ENCODE data around the gene IL12A.

IL12A gene

DNA sequence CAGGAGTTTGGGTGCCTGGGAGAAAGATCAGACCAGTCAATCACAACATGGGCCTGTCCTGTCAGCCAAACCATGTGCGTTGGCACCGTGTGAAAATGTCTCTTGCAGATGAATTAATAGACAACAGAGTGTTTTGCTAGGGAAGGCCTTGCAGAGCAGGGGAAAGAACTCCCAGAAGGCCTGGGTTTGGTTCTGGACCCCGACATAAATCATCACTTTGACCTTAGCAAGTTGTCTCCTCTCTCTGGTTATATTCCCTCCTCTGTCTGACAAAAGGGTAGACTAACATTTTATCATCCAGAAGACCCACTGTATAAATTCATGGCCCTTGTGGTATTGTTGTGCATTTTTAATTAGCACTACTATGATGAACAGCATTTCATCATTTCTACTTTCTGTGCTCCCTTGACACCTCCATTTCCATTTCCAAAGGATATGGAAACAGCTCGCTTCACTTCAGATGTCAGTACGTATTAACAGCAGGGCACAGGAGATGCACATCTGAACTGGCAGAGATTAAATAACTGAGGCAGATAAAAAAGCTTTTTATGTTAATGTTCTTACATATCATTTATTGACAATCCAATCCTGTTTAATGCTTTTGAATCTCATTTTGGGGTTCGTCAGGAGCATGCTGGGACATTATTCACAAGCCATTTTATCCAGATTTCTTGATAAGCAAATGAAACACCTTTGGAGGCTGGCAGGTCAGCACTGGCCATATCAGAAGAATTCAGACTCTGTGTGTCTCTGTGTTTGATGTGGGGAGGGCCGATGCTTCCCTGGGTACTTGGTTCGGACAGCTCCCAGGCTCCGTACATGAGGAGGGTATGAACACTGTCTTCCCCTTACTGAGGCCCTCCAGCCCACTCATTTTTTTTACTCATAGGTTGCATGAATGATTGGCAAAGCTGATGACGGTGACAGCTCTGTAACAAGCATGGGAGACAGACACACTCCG, 28.2 kb upstream of the IL12A start:
- no peaks in the 10 kb centered on the region for H3K27me3 ChIP-seq (ENCODE audit: control insufficient read depth in 1 of 2, insufficient read depth in 2 of 2, low read length in 2 of 2)
- no peaks in the 10 kb centered on the region for H3K36me3 ChIP-seq (ENCODE audit: control insufficient read depth in 2 of 2, insufficient read depth in 2 of 2, low read length in 2 of 2)
- H3K4me3 ChIP-seq (ENCODE audit: low read length in 2 of 2) = no peak overlapping the region
- H3K9ac ChIP-seq (ENCODE audit: low read length in 2 of 2) = no peak overlapping the region
- no peaks in the 10 kb centered on the region for H3K9me3 ChIP-seq (ENCODE audit: control insufficient read depth in 2 of 2, low read length in 2 of 2)
- H3K4me1 ChIP-seq (ENCODE audit: control insufficient read depth, insufficient read depth, low read length) = no peaks in the 10 kb centered on the region
- H3K27ac ChIP-seq (ENCODE audit: low read length) = no peak overlapping the region

DNA sequence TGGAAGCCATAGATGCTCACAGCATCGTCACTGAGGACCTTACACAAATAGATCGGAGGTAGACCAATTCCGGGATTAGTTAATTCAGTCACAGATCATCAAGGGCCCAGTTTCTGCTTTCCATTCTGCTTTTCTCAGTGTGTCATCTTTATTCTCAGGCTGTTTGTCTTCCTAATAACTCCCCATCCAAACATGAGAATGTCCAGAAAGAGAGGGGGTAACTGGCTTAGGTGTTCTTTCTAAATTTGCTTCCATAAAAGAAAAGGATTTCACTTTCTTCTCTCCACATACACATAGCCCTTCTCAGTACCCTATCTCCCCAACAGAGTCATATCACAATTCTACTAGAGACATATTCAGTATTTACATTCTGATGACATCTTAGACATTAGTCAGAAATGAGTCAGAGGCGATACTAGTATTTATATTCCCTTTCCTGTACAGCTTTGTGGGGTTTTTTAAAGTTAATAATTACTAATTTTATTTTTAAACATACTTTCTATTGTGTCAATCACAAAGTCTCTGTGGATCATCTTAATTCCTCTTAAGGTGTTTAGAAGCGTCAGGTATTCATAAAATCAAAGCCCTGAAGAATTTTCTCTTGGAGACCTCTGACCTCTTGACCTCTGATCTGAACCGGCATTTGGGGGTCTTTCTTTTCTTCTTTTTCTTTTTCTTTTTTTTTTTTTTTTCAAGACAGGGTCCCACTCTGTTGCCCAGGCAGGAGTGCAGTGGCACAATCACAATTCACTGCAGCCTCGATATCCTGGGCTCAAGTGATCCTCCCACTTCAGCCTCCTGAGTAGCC, 24.3 kb upstream of the IL12A start:
- Histone ChIP-seq H3K9ac (ENCODE audit: low read length in 2 of 2) (no peak overlapping the region), H3K27ac (ENCODE audit: low read length) (no peak overlapping the region), H3K4me1 (ENCODE audit: control insufficient read depth, insufficient read depth, low read length) (no peaks in the 10 kb centered on the region), H3K36me3 (ENCODE audit: control insufficient read depth in 2 of 2, insufficient read depth in 2 of 2, low read length in 2 of 2) (no peaks in the 10 kb centered on the region), H3K27me3 (ENCODE audit: control insufficient read depth in 1 of 2, insufficient read depth in 2 of 2, low read length in 2 of 2) (no peaks in the 10 kb centered on the region), H3K9me3 (ENCODE audit: control insufficient read depth in 2 of 2, low read length in 2 of 2) (no peaks in the 10 kb centered on the region), H3K4me3 (ENCODE audit: low read length in 2 of 2) (no peak overlapping the region)

DNA sequence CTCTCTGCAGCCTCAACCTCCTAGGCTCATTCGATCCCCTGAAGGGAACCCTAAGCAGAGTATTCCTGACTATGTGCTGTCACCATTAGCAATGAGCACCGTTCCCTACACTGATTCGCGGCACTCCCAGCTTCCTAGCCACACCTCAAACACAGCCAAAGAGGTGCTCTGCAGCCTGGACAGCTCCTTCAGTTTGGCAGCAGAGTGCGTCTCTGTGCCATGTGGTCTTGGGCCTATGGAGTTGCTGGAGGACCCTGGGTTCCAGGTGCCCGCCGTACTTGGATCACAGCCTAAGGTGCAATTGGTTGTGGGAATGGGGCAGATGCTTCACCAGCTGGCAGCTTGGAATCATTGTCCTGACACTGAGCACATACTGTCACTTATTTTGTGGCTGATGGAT, 17.3 kb upstream of the IL12A start:
- no peaks in the 10 kb centered on the region for H3K9me3 ChIP-seq (ENCODE audit: control insufficient read depth in 2 of 2, low read length in 2 of 2)

DNA sequence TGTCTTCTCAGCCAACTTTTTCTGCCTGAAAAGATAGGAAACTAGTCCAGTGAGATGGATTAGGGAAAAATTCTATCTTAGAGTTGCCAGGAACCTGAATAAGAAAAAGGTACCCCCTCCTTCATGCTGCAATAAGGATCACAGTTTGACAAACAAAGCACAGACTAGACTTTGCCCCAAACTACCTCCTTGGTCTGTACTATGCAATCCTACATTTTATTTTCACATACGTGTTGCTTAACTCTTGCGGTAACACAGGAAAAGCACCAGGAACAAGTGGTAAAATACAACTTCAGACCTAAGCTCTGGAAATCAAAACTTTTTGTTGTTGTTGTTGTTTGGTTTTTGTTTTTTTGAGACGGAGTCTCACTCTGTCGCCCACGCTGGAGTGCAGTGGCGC, 11.3 kb upstream of the IL12A start:
- Histone ChIP-seq H3K9ac (ENCODE audit: low read length in 2 of 2) (no peak overlapping the region), H3K27ac (ENCODE audit: low read length) (no peak overlapping the region), H3K36me3 (ENCODE audit: control insufficient read depth in 2 of 2, insufficient read depth in 2 of 2, low read length in 2 of 2) (no peaks in the 10 kb centered on the region), H3K4me1 (ENCODE audit: control insufficient read depth, insufficient read depth, low read length) (peaks cover 3% of the 10 kb centered on the region), H3K4me3 (ENCODE audit: low read length in 2 of 2) (peak overlapping the region in 1 of 2 donors; percentile 22), H3K27me3 (ENCODE audit: control insufficient read depth in 1 of 2, insufficient read depth in 2 of 2, low read length in 2 of 2) (no peaks in the 10 kb centered on the region), H3K9me3 (ENCODE audit: control insufficient read depth in 2 of 2, low read length in 2 of 2) (no peaks in the 10 kb centered on the region)

More for the DNA sequence above, 17.3 kb upstream of the IL12A start:
- no peaks in the 10 kb centered on the region for H3K4me1 ChIP-seq (ENCODE audit: control insufficient read depth, insufficient read depth, low read length)
- no peak overlapping the region for H3K4me3 ChIP-seq (ENCODE audit: low read length in 2 of 2)
- no peak overlapping the region for H3K27ac ChIP-seq (ENCODE audit: low read length)
- no peaks in the 10 kb centered on the region for H3K27me3 ChIP-seq (ENCODE audit: control insufficient read depth in 1 of 2, insufficient read depth in 2 of 2, low read length in 2 of 2)
- no peak overlapping the region for H3K9ac ChIP-seq (ENCODE audit: low read length in 2 of 2)
- no peaks in the 10 kb centered on the region for H3K36me3 ChIP-seq (ENCODE audit: control insufficient read depth in 2 of 2, insufficient read depth in 2 of 2, low read length in 2 of 2)

DNA sequence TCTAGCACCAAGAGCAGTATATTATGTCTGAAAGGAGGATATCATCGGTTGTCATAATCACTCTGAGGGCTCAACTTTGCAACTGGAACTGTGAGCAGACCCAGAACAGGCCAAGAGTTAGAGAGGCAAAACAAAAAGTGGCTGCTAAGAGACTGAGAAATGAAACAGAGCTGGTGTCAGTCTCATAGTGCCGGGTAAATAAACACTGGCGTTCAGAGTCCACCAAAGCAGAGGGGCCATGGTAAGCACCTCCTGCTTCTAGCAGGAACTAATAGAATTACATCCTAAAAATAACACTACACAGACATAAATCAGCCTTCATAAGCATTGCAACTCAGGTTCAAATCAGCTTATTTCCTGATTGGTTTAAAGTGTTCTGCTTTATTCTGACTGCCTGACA, 10.3 kb upstream of the IL12A start:
- Histone ChIP-seq H3K27ac (ENCODE audit: low read length) (peak overlapping the region; percentile 70), H3K9me3 (ENCODE audit: control insufficient read depth in 2 of 2, low read length in 2 of 2) (no peaks in the 10 kb centered on the region), H3K27me3 (ENCODE audit: control insufficient read depth in 1 of 2, insufficient read depth in 2 of 2, low read length in 2 of 2) (no peaks in the 10 kb centered on the region), H3K4me3 (ENCODE audit: low read length in 2 of 2) (peak overlapping the region in 1 of 2 donors; percentile 38), H3K36me3 (ENCODE audit: control insufficient read depth in 2 of 2, insufficient read depth in 2 of 2, low read length in 2 of 2) (no peaks in the 10 kb centered on the region), H3K9ac (ENCODE audit: low read length in 2 of 2) (peak overlapping the region; percentile 2 to 40), H3K4me1 (ENCODE audit: control insufficient read depth, insufficient read depth, low read length) (peaks cover 3% of the 10 kb centered on the region)

DNA sequence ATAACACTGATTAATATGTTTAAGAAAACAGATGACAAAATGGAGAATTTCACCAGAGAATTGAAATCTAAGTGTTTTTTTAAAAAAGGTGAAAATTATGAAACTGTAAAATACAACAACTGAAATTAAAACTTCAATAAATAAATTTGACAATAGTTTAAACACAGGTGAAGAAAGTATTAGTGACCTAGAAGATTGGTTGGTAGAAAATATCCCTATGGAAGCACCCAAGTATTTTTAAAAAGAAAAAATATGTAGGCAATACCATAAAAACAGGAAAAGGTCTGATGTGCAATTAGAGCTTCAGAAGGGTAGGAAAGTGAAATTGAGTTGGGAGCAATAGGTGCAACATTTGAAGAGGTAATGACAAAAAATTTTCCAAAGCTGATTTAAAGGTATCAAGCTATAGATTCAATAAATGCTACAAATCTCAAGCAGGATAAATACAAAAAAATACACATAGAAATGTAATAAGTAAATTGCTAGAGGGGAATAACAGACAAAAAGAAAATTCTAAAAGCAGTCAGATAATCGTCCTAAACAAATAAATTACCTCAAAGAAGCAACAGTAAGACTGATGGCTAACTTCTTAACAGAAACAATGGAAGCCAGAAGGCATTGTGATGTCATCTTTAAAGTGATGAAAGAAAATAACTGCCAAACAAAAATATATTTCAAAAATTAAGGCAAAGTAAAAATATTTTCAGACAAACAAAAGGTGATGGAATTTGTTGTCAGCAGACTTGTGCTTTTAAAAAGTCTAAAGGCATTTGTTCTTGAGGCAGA, 9.5 kb upstream of the IL12A start:
- no peaks in the 10 kb centered on the region for H3K27me3 ChIP-seq (ENCODE audit: control insufficient read depth in 1 of 2, insufficient read depth in 2 of 2, low read length in 2 of 2)
- peak overlapping the region in 1 of 2 donors; percentile 38 for H3K4me3 ChIP-seq (ENCODE audit: low read length in 2 of 2)
- peak overlapping the region; percentile 70 for H3K27ac ChIP-seq (ENCODE audit: low read length)
- peak overlapping the region in 1 of 2 donors; percentile 40 for H3K9ac ChIP-seq (ENCODE audit: low read length in 2 of 2)
- no peaks in the 10 kb centered on the region for H3K36me3 ChIP-seq (ENCODE audit: control insufficient read depth in 2 of 2, insufficient read depth in 2 of 2, low read length in 2 of 2)
- H3K4me1 ChIP-seq (ENCODE audit: control insufficient read depth, insufficient read depth, low read length) = peaks cover 3% of the 10 kb centered on the region
- no peaks in the 10 kb centered on the region for H3K9me3 ChIP-seq (ENCODE audit: control insufficient read depth in 2 of 2, low read length in 2 of 2)

DNA sequence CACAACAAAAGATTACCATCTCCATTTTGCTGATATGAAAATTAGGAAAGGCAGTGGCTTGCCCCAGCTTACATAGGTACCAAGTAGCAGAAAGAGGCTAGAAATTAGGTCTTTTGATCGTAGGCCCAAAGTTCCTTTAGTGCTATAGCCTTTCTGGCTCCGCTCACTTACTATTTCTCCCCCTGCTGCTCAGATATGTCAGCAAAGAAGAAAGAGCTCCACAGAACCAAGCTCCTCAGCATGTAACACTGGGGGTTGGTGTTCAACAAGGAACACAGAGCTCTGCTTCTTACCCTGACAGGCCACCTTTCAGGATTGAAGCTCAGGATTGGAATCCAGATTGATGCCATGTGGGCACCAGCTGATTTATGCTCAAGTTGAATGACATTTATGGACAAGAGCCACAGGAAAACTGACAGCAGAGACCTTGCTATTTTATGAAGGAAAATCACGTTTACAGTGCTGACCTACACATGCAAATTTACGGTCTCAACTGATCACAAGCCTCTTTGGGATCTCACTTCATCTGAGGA, 6.1 kb upstream of the IL12A start:
- H3K9me3 ChIP-seq (ENCODE audit: control insufficient read depth in 2 of 2, low read length in 2 of 2) = no peaks in the 10 kb centered on the region
- H3K27ac ChIP-seq (ENCODE audit: low read length) = no peak overlapping the region
- no peaks in the 10 kb centered on the region for H3K27me3 ChIP-seq (ENCODE audit: control insufficient read depth in 1 of 2, insufficient read depth in 2 of 2, low read length in 2 of 2)
- H3K4me3 ChIP-seq (ENCODE audit: low read length in 2 of 2) = no peak overlapping the region
- peaks cover 3% of the 10 kb centered on the region for H3K4me1 ChIP-seq (ENCODE audit: control insufficient read depth, insufficient read depth, low read length)
- no peak overlapping the region for H3K9ac ChIP-seq (ENCODE audit: low read length in 2 of 2)
- H3K36me3 ChIP-seq (ENCODE audit: control insufficient read depth in 2 of 2, insufficient read depth in 2 of 2, low read length in 2 of 2) = no peaks in the 10 kb centered on the region

DNA sequence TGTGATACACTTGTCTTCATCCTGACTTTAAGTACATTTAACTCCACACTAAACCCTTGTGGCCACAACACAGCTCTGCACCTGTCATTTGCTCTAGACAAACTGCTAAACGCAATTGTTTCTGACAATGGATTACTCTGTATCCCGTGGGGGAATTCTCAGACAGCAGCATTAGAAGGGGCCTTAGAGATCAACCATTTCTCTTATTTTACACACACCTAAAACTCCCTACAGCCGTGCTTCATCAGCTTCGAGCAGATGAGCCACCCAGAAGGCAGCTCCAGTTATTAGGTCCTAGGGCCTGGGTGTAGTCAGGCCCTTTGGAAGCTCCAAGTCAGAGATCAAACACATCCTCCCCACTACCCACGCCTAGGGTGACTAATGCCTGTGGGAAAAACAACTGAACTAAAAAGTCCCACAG, 1.3 kb upstream of the IL12A start:
- Histone ChIP-seq H3K9ac (ENCODE audit: low read length in 2 of 2) (no peak overlapping the region), H3K9me3 (ENCODE audit: control insufficient read depth in 2 of 2, low read length in 2 of 2) (no peaks in the 10 kb centered on the region), H3K4me1 (ENCODE audit: control insufficient read depth, insufficient read depth, low read length) (peaks cover 27% of the 10 kb centered on the region), H3K4me3 (ENCODE audit: low read length in 2 of 2) (no peak overlapping the region), H3K36me3 (ENCODE audit: control insufficient read depth in 2 of 2, insufficient read depth in 2 of 2, low read length in 2 of 2) (peaks cover 0 to 2% of the 10 kb centered on the region in 2 donors), H3K27ac (ENCODE audit: low read length) (no peak overlapping the region), H3K27me3 (ENCODE audit: control insufficient read depth in 1 of 2, insufficient read depth in 2 of 2, low read length in 2 of 2) (no peaks in the 10 kb centered on the region)

DNA sequence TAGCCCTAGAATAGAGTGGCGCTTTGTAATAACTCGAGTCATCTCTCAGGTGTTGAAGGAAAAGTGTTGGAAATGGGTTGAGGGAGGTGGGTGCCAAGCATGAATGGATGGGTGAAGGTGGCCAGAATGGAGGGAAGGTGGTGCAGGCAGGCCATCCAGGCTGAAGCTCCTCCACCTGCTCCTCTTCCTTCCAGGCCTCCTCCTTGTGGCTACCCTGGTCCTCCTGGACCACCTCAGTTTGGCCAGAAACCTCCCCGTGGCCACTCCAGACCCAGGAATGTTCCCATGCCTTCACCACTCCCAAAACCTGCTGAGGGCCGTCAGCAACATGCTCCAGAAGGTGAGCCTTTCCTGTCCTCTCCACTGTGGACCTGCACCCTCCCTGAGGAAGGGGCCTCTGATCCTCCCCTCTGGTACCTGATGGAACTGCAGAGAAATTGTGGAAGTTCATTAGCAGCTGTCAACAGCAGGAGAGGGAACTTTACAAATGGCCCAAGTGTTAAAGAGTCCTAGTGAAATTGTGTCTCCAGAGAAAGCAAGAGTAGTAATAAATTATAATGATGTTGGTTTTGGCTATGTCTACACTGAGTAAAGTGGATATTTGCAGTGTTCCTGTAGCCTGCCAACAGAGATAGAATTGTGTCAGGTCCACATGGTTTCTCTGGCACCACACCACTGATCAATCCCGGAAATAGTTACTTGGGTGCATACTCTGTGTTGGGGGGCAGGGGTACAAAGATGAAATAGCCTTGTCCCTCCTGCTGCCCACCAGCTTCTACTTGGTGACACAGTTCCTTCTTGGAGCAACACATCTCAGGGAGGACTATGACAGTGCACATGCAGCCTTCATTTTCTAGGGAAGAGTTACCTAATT, 1.6 kb downstream of the IL12A start:
- H3K27me3 ChIP-seq (ENCODE audit: control insufficient read depth in 1 of 2, insufficient read depth in 2 of 2, low read length in 2 of 2) = no peaks in the 10 kb centered on the region
- H3K27ac ChIP-seq (ENCODE audit: low read length) = peak overlapping the region; percentile 46
- peak overlapping the region; percentile 67 to 84 for H3K4me3 ChIP-seq (ENCODE audit: low read length in 2 of 2)
- peaks cover 36% of the 10 kb centered on the region for H3K4me1 ChIP-seq (ENCODE audit: control insufficient read depth, insufficient read depth, low read length)
- peaks cover 3 to 4% of the 10 kb centered on the region in 2 donors for H3K36me3 ChIP-seq (ENCODE audit: control insufficient read depth in 2 of 2, insufficient read depth in 2 of 2, low read length in 2 of 2)
- no peaks in the 10 kb centered on the region for H3K9me3 ChIP-seq (ENCODE audit: control insufficient read depth in 2 of 2, low read length in 2 of 2)
- H3K9ac ChIP-seq (ENCODE audit: low read length in 2 of 2) = peak overlapping the region in 1 of 2 donors; percentile 5

All from stomach smooth muscle (tissue), 2 donors.